ENCODE results near the gene GRID1.

DNA sequence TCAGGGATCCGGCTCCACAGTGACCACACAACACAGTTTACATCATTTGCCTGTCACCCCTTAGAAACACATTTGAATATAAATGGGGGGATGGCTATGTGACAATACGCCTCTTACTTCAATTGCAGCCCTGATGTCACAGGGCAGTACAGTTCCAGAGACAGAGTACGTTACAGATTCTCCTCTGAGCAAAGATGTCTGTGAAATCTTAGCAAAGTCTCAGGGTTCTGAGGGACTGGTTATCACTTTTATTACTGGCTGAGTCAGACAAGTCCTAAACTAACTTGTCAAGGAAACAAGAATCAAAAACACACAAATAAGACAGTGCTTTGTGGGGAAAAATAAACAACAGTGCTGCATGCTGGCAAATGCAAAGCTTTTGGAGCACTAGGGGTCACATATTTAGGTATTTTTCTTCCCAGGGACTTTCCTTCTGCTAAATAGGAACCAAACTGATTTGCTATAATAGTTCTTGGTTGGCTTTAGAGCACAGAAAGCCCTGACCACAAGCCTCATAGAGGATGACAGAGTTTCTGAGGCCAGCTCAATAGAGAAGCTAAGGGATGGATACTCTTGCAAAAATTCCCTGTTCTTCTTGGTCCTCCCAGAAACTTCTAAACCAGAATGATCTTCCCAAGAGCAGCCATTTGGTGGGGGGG lies 501.6 kb downstream of the GRID1 start:
- TF ChIP-seq, protein P1, sequence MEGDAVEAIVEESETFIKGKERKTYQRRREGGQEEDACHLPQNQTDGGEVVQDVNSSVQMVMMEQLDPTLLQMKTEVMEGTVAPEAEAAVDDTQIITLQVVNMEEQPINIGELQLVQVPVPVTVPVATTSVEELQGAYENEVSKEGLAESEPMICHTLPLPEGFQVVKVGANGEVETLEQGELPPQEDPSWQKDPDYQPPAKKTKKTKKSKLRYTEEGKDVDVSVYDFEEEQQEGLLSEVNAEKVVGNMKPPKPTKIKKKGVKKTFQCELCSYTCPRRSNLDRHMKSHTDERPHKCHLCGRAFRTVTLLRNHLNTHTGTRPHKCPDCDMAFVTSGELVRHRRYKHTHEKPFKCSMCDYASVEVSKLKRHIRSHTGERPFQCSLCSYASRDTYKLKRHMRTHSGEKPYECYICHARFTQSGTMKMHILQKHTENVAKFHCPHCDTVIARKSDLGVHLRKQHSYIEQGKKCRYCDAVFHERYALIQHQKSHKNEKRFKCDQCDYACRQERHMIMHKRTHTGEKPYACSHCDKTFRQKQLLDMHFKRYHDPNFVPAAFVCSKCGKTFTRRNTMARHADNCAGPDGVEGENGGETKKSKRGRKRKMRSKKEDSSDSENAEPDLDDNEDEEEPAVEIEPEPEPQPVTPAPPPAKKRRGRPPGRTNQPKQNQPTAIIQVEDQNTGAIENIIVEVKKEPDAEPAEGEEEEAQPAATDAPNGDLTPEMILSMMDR (IDR thresholded peaks at IDR 0.05 in 2 of 3, conservative IDR thresholded peaks at IDR 0.05 in 1 of 3; ENCODE audit: borderline replicate concordance in 1 of 3, insufficient read depth in 1 of 3, low read depth in 2 of 3, low read length in 2 of 3) = no peak
- TF ChIP-seq RAD21 (IDR thresholded peaks at IDR 0.05; ENCODE audit: low read depth) (no peak), EZH2 (IDR thresholded peaks at IDR 0.05) (no peak), POLR2A (IDR thresholded peaks at IDR 0.05; ENCODE audit: borderline replicate concordance, extremely low read depth, insufficient read depth, insufficient read length) (no peak), CEBPB (IDR thresholded peaks at IDR 0.05; ENCODE audit: low read depth) (no peak), SP1 (IDR thresholded peaks at IDR 0.05; ENCODE audit: low read depth) (no peak), POLR2AphosphoS5 (IDR thresholded peaks at IDR 0.05; ENCODE audit: low read depth, low read length) (no peak), CBX3 (IDR thresholded peaks at IDR 0.05; ENCODE audit: low read depth) (no peak), ZNF274 (IDR thresholded peaks at IDR 0.05; ENCODE audit: low read depth, low read length) (no peak), TCF7L2 (IDR thresholded peaks at IDR 0.05; ENCODE audit: borderline replicate concordance, extremely low read depth, insufficient read depth, insufficient read length) (no peak), EGR1 (IDR thresholded peaks at IDR 0.05; ENCODE audit: low read depth) (no peak), YY1 (IDR thresholded peaks at IDR 0.05; ENCODE audit: extremely low read depth, insufficient replicate concordance, low read depth, low read length) (no peak)
- TF ChIP-seq, protein P2, sequence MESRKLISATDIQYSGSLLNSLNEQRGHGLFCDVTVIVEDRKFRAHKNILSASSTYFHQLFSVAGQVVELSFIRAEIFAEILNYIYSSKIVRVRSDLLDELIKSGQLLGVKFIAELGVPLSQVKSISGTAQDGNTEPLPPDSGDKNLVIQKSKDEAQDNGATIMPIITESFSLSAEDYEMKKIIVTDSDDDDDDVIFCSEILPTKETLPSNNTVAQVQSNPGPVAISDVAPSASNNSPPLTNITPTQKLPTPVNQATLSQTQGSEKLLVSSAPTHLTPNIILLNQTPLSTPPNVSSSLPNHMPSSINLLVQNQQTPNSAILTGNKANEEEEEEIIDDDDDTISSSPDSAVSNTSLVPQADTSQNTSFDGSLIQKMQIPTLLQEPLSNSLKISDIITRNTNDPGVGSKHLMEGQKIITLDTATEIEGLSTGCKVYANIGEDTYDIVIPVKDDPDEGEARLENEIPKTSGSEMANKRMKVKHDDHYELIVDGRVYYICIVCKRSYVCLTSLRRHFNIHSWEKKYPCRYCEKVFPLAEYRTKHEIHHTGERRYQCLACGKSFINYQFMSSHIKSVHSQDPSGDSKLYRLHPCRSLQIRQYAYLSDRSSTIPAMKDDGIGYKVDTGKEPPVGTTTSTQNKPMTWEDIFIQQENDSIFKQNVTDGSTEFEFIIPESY (IDR thresholded peaks at IDR 0.05; ENCODE audit: extremely low read depth, insufficient replicate concordance, low read length) = no peak

Data from HCT116 (cell line).